ENCODE measurements around the gene SPATA31C1.
"Not testable (repeated sequence)": the region's sequence is repeated elsewhere in the genome, so short reads cannot be mapped to it uniquely, and the experiment has no call there.

Gene SPATA31C1

GRCh38 chr9:87937918-87938317 is 20.2 kb downstream of the SPATA31C1 start:
- DNase-seq (ENCODE audit: low read depth, low spot score) = not testable (repeated sequence)

- DNase-seq (ENCODE audit: low read depth, low spot score) = not testable (repeated sequence)
Observed at GRCh38 chr9:87938336-87938735, 20.6 kb downstream of the SPATA31C1 start.

GRCh38 chr9:87939096-87939495 is 21.3 kb downstream of the SPATA31C1 start:
- not testable (repeated sequence) for DNase-seq (ENCODE audit: low read depth, low spot score)

- DNase-seq (ENCODE audit: low read depth, low spot score) = no peak
Observed at GRCh38 chr9:87944096-87944495, 26.3 kb downstream of the SPATA31C1 start.

GRCh38 chr9:87944682-87945081 is 26.9 kb downstream of the SPATA31C1 start:
- no peak for DNase-seq (ENCODE audit: low read depth, low spot score)

- no peak for DNase-seq (ENCODE audit: low read depth, low spot score)
Observed at GRCh38 chr9:87950296-87950695, 32.5 kb downstream of the SPATA31C1 start.

GRCh38 chr9:87950765-87951488 is 33.2 kb downstream of the SPATA31C1 start:
- no peak for DNase-seq (ENCODE audit: low read depth, low spot score)

- DNase-seq (ENCODE audit: low read depth, low spot score) = no peak
Observed at GRCh38 chr9:87954230-87954629, 36.5 kb downstream of the SPATA31C1 start.

GRCh38 chr9:87957839-87958238 is 40.1 kb downstream of the SPATA31C1 start:
- no peak for DNase-seq (ENCODE audit: low read depth, low spot score)

- DNase-seq (ENCODE audit: low read depth, low spot score) = no peak
Observed at GRCh38 chr9:87958591-87958990, 40.8 kb downstream of the SPATA31C1 start.

- no peak for DNase-seq (ENCODE audit: low read depth, low spot score)
Observed at GRCh38 chr9:87959916-87960581, 42.3 kb downstream of the SPATA31C1 start.

- no peak for DNase-seq (ENCODE audit: low read depth, low spot score)
Observed at GRCh38 chr9:87963770-87964169, 46.0 kb downstream of the SPATA31C1 start.

- DNase-seq (ENCODE audit: low read depth, low spot score) = no peak
Observed at GRCh38 chr9:87964826-87965225, 47.1 kb downstream of the SPATA31C1 start.

- no peak for DNase-seq (ENCODE audit: low read depth, low spot score)
Observed at GRCh38 chr9:87968155-87968554, 50.4 kb downstream of the SPATA31C1 start.

GRCh38 chr9:87970602-87971001 is 52.8 kb downstream of the SPATA31C1 start:
- no peak for DNase-seq (ENCODE audit: low read depth, low spot score)

- no peak for DNase-seq (ENCODE audit: low read depth, low spot score)
Observed at GRCh38 chr9:87973122-87973521, 55.4 kb downstream of the SPATA31C1 start.

Data from activated naive CD8-positive, alpha-beta T cell treated with anti-CD3 and anti-CD28 coated beads, Interleukin-2, amount 50 U/mL, for 16 hours (primary cell).